DOHH2 (cell line): ENCODE measurements around the gene OPN3.

Experiments used
- H3F3A ChIP-seq: fragments of 200-600 bp; sonication (generic), shearing (Covaris generic); 2 replicates; pipeline ENCODE4 v1.6.0; 2016; ENCODE audit warnings: antibody characterized with exemption, mild to moderate bottlenecking; ENCODE audit not compliant: control insufficient read depth, insufficient read depth
- H3K27ac ChIP-seq: fragments of 200-600 bp; sonication (generic); 2 replicates; pipeline ENCODE4 v1.5.1; 2014; ENCODE audit warnings: low read depth, mild to moderate bottlenecking, low read length, moderate library complexity
- H3K27me3 ChIP-seq: fragments of 200-600 bp; sonication (generic); 2 replicates; pipeline ENCODE4 v1.6.1; 2014; ENCODE audit warnings: mild to moderate bottlenecking, low read length, mixed read lengths; ENCODE audit not compliant: control insufficient read depth
- H3K36me3 ChIP-seq: fragments of 200-600 bp; sonication (generic); 2 replicates; pipeline ENCODE4 v1.6.1; 2014; ENCODE audit warnings: mild to moderate bottlenecking, low read length, moderate library complexity, mixed read lengths; ENCODE audit not compliant: control insufficient read depth
- H3K4me1 ChIP-seq: fragments of 200-600 bp; sonication (generic); 2 replicates; pipeline ENCODE4 v1.6.1; 2014; ENCODE audit warnings: mild to moderate bottlenecking, low read length, mixed read lengths; ENCODE audit not compliant: control insufficient read depth
- H3K4me2 ChIP-seq: fragments of 200-600 bp; sonication (generic); 2 replicates; pipeline ENCODE4 v1.6.0; 2014; ENCODE audit warnings: mild to moderate bottlenecking, low read length, moderate library complexity
- H3K4me3 ChIP-seq: fragments of 200-600 bp; sonication (generic); 2 replicates; pipeline ENCODE4 v1.5.1; 2014; ENCODE audit warnings: mild to moderate bottlenecking, low read length, mixed read lengths
- H3K79me2 ChIP-seq: fragments of 200-600 bp; sonication (generic); 2 replicates; pipeline ENCODE4 v1.6.1; 2014; ENCODE audit warnings: mild to moderate bottlenecking, low read length, mixed read lengths; ENCODE audit not compliant: control insufficient read depth
- H3K9me2 ChIP-seq: fragments of 200-600 bp; sonication (generic); replicated peaks from 2 replicates; pipeline ENCODE4 v1.6.1; 2014; ENCODE audit warnings: mild to moderate bottlenecking, low read length, mixed read lengths; ENCODE audit not compliant: control insufficient read depth
- H3K9me3 ChIP-seq: fragments of 200-600 bp; sonication (generic); 2 replicates; pipeline ENCODE4 v1.6.1; 2014; ENCODE audit warnings: antibody characterized with exemption, low read length, mixed read lengths; ENCODE audit not compliant: control insufficient read depth, insufficient read depth
- H4K20me1 ChIP-seq: fragments of 200-600 bp; sonication (generic); 2 replicates; pipeline ENCODE4 v1.6.0; 2014; ENCODE audit warnings: low read depth, mild to moderate bottlenecking, antibody characterized with exemption, low read length, moderate library complexity; ENCODE audit not compliant: control insufficient read depth, insufficient read depth
- EZH2phosphoT487 ChIP-seq: fragments of 200-600 bp; sonication (generic); IDR thresholded peaks from 2 replicates; pipeline ENCODE4 v1.6.1; 2017; ENCODE audit warnings: borderline replicate concordance, mild to moderate bottlenecking, antibody characterized with exemption, low read length, moderate library complexity, mixed read lengths
- TF ChIP-seq, protein P1 (sequence below): fragments of 200-600 bp; sonication (generic); IDR thresholded peaks from one replicate; pipeline ENCODE4 v1.5.1; 2014; ENCODE audit warnings: antibody characterized with exemption, mild to moderate bottlenecking, low read depth, low read length; ENCODE audit not compliant: poor library complexity, severe bottlenecking

The OPN3 gene

DNA sequence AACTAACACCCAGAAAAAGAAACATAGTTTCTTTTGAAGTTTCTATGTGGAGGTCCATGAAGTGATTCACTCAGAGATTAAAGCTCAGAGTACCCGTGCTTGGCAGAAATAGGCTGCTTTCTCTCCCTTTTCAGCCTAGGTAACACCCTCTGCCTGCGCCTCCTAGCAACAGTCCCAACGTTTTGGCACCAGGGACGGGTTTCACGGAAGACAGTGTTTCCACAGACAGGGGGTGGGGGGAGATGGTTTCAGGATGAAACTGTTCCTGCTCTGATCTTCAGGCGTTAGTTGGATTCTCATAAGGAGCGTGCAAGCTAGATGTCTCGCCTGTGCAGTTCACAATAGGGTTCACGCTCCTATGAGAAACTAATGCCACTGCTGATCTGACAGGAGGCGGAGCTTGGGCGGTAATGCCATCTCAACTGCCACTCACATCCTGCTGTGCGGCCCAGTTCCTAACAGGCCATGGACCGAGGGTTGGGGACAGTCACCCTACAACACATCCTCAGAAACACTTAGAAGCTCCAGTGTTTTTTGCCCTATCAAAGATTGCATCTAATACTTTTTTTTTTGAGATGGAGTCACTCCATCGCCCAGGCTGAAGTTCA, 53.2 kb downstream of the OPN3 start:
- Histone ChIP-seq H3K4me3 (no peak overlapping the region), H3K4me1 (no peaks in the 10 kb centered on the region), H3F3A (no peaks in the 10 kb centered on the region), H4K20me1 (no peaks in the 10 kb centered on the region), H3K4me2 (no peak overlapping the region), H3K9me2 (no peaks in the 10 kb centered on the region), H3K79me2 (no peaks in the 10 kb centered on the region), H3K27me3 (no peaks in the 10 kb centered on the region), H3K27ac (no peak overlapping the region), H3K36me3 (peaks cover 17% of the 10 kb centered on the region), H3K9me3 (no peaks in the 10 kb centered on the region)
- no peak for TF ChIP-seq EZH2phosphoT487
- TF ChIP-seq, protein P1, sequence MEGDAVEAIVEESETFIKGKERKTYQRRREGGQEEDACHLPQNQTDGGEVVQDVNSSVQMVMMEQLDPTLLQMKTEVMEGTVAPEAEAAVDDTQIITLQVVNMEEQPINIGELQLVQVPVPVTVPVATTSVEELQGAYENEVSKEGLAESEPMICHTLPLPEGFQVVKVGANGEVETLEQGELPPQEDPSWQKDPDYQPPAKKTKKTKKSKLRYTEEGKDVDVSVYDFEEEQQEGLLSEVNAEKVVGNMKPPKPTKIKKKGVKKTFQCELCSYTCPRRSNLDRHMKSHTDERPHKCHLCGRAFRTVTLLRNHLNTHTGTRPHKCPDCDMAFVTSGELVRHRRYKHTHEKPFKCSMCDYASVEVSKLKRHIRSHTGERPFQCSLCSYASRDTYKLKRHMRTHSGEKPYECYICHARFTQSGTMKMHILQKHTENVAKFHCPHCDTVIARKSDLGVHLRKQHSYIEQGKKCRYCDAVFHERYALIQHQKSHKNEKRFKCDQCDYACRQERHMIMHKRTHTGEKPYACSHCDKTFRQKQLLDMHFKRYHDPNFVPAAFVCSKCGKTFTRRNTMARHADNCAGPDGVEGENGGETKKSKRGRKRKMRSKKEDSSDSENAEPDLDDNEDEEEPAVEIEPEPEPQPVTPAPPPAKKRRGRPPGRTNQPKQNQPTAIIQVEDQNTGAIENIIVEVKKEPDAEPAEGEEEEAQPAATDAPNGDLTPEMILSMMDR, result no peak

DNA sequence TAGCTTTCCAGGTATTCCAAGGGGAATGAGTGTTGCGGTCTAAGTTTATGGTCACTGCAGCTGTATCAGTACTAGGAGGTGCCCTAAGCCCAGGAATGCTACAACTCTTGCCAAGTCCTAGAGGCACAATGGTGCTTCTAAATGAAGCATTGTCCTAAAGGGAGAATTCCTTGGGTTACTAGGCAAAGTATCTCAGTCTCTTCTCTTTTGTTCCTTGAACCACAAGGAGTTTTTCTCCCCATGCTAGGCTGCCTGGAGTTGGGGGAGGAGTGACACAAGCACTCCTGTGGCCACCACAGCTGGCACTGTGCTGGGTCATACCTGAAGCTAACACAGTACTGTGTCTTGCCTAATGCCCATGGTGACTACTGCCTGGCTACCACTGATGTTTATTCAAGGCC, 57.2 kb downstream of the OPN3 start:
- Histone ChIP-seq H3K79me2 (no peaks in the 10 kb centered on the region), H3K36me3 (peaks cover 30% of the 10 kb centered on the region), H3K9me3 (no peaks in the 10 kb centered on the region), H3K4me1 (no peaks in the 10 kb centered on the region), H3K4me3 (no peak overlapping the region), H3K9me2 (no peaks in the 10 kb centered on the region), H3K27me3 (no peaks in the 10 kb centered on the region), H3K27ac (no peak overlapping the region), H3K4me2 (no peak overlapping the region), H3F3A (no peaks in the 10 kb centered on the region), H4K20me1 (no peaks in the 10 kb centered on the region)
- TF ChIP-seq EZH2phosphoT487, result no peak

DNA sequence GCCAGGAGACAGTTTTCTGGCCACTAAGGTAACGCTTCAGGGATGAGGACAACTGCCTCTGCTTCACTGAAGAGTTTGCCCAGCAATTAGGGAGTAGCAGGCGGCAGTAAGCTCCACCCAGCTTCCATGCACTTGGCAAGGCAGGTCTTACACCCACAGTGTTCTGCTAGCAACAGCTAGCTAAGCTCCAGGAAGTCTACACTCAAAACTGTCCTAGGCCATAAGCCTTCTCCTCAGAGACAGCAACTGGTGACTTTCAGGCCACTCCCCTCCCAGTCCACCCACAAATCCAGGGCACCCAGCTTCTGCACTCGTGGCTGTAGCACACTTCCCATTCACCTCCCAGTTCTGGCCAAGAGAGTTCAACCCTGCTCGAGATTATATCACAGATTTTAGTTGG, 60.7 kb downstream of the OPN3 start:
- Histone ChIP-seq H4K20me1 (no peaks in the 10 kb centered on the region), H3F3A (no peaks in the 10 kb centered on the region), H3K9me3 (no peaks in the 10 kb centered on the region), H3K36me3 (peaks cover 31% of the 10 kb centered on the region), H3K27me3 (no peaks in the 10 kb centered on the region), H3K4me2 (no peak overlapping the region), H3K27ac (no peak overlapping the region), H3K9me2 (no peaks in the 10 kb centered on the region), H3K4me3 (no peak overlapping the region), H3K79me2 (no peaks in the 10 kb centered on the region), H3K4me1 (no peaks in the 10 kb centered on the region)
- TF ChIP-seq EZH2phosphoT487, result no peak
- TF ChIP-seq, protein P1, result no peak

DNA sequence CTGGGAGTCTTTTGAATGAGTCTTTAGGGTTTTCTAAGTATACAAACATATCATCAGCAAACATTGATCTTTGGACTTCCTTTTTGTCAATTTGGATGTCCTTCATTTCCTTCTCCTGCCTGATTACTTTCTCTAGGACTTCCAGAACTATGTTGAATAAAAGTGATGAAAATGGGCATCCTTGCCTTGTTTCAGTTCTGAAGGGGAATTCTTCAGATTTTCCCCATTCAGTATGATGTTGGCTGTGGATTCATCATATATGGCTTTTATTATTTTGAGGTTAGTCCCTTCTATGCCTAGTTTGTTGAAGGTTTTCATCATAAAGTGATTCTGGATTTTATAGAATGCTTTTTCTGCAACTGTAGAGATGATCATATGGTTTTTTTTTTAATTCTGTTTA, 66.0 kb downstream of the OPN3 start:
- H3K9me3 ChIP-seq, result no peaks in the 10 kb centered on the region
- H4K20me1 ChIP-seq, result no peaks in the 10 kb centered on the region
- H3K79me2 ChIP-seq, result no peaks in the 10 kb centered on the region
- H3K27me3 ChIP-seq, result no peaks in the 10 kb centered on the region
- H3K4me2 ChIP-seq, result no peak overlapping the region
- H3K27ac ChIP-seq, result no peak overlapping the region
- no peak overlapping the region for H3K4me3 ChIP-seq
- H3K36me3 ChIP-seq, result peaks cover 14% of the 10 kb centered on the region
- TF ChIP-seq EZH2phosphoT487, result no peak
- TF ChIP-seq, protein P1, result no peak
- no peaks in the 10 kb centered on the region for H3K9me2 ChIP-seq
- no peaks in the 10 kb centered on the region for H3F3A ChIP-seq
- H3K4me1 ChIP-seq, result no peaks in the 10 kb centered on the region
